ENCODE results near the gene NMNAT2. TPM values are rescaled to one million over a fixed set of nuclear protein-coding genes. Genes with fewer than 3 reads are reported as not detected.

NMNAT2 gene
- total and polyA plus RNA-seq, 4 donors, result 0.10 to 1.1 (median 0.94) TPM

- H3K9me3 ChIP-seq (ENCODE audit: control insufficient read depth in 4 of 4, insufficient read depth in 3 of 4, low read length in 3 of 4), result no peaks in the 10 kb centered on the region
- TF ChIP-seq, protein P1, sequence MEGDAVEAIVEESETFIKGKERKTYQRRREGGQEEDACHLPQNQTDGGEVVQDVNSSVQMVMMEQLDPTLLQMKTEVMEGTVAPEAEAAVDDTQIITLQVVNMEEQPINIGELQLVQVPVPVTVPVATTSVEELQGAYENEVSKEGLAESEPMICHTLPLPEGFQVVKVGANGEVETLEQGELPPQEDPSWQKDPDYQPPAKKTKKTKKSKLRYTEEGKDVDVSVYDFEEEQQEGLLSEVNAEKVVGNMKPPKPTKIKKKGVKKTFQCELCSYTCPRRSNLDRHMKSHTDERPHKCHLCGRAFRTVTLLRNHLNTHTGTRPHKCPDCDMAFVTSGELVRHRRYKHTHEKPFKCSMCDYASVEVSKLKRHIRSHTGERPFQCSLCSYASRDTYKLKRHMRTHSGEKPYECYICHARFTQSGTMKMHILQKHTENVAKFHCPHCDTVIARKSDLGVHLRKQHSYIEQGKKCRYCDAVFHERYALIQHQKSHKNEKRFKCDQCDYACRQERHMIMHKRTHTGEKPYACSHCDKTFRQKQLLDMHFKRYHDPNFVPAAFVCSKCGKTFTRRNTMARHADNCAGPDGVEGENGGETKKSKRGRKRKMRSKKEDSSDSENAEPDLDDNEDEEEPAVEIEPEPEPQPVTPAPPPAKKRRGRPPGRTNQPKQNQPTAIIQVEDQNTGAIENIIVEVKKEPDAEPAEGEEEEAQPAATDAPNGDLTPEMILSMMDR (IDR thresholded peaks at IDR 0.05; ENCODE audit: control extremely low read depth, extremely low read depth), result no peak
- WGBS, 2 donors, result 77 to 91% methylated on average over 4 of the region's 4 CpGs
- no peak for DNase-seq
- no peak overlapping the region for H3K27ac ChIP-seq (ENCODE audit: low read depth in 1 of 2, low read length in 1 of 2)
- H3K4me1 ChIP-seq (ENCODE audit: control insufficient read depth in 5 of 5, insufficient read depth in 5 of 5, low read length in 5 of 5), result peaks cover 0 to 11% (median 6%) of the 10 kb centered on the region in 5 donors
- no peak overlapping the region for H3K4me3 ChIP-seq
- ATAC-seq (ENCODE audit: insufficient read depth, low FRiP score), result no peak
- H3K36me3 ChIP-seq (ENCODE audit: control insufficient read depth in 4 of 4, insufficient read depth in 4 of 4, low read length in 4 of 4), result no peaks in the 10 kb centered on the region
- H3K27me3 ChIP-seq (ENCODE audit: control insufficient read depth in 3 of 3, insufficient read depth in 3 of 3, low read length in 2 of 3), result no peaks in the 10 kb centered on the region
- H3K9ac ChIP-seq (ENCODE audit: insufficient read depth in 1 of 2, low read length in 2 of 2), result no peak overlapping the region
These were observed 99.1 kb downstream of the NMNAT2 start for GRCh38 chr1:183319051-183319450.

DNA sequence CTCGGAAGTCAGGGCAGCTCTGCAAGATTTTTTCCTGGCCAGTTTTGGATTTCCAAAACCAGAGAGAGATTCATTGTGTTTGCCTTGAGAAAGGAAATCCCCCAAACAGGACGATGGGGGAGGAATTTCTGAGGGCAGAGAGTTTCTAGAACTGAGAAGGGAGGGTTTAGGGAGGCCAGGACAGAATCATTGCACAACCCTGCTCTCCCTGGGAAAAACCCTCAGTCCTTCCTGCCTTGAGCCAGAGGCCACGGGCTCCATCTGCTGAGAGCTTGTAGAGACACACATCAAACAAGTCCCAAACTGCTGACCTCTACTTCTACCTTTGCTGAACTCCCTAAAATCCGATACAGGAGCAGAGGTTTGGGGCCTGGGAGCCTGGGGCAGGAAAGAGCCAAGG lies 99.7 kb downstream of the NMNAT2 start:
- H3K4me1 ChIP-seq (ENCODE audit: control insufficient read depth in 5 of 5, insufficient read depth in 5 of 5, low read length in 5 of 5), result peaks cover 0 to 11% (median 6%) of the 10 kb centered on the region in 5 donors
- H3K9ac ChIP-seq (ENCODE audit: insufficient read depth in 1 of 2, low read length in 2 of 2), result no peak overlapping the region

DNA sequence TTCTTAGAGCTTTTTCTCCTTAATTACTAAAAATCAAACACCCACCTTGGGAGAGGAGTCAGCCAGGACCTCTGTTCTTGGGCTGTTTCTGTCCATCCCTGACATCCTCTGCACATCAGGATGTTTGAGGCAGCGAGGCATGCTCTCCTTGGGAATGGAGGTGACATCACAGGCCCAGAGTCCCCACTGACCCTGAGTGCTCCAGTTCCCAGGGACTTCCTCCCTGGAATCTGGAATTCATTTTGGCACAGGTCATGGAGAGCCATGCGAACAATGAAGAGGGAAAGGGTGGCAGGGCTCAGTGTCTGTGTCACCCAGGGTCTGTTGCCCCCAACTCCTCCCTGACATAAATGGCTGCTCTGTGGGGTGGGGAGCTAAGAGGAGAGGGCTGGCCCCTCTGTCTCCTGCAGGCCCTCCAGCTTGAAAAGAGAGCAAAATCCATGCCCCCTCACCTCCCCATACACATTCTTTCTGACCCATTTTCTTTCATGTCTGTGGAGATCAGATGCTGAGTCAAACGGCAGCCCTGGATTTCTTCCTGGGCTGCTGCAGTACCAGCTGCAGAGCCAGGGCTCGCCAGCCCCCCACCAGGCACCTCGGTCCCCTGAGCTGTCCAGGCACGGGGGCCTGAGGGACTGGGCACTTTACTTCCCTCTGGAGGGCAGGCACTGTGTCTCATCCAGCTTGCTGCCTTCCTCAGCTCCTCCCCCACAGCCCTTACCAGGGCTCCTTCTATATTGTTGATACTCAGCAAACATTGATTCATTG lies 102.0 kb downstream of the NMNAT2 start:
- ATAC-seq (ENCODE audit: insufficient read depth, low FRiP score), result no peak
- no peak overlapping the region for H3K9ac ChIP-seq (ENCODE audit: insufficient read depth in 1 of 2, low read length in 2 of 2)
- TF ChIP-seq, protein P1 (IDR thresholded peaks at IDR 0.05; ENCODE audit: control extremely low read depth, extremely low read depth), result no peak
- WGBS, 2 donors, result 77 to 83% methylated on average over 6 of the region's 6 CpGs
- H3K27me3 ChIP-seq (ENCODE audit: control insufficient read depth in 3 of 3, insufficient read depth in 3 of 3, low read length in 2 of 3), result no peaks in the 10 kb centered on the region
- no peak for DNase-seq
- H3K27ac ChIP-seq (ENCODE audit: low read depth in 1 of 2, low read length in 1 of 2), result no peak overlapping the region
- no peaks in the 10 kb centered on the region for H3K9me3 ChIP-seq (ENCODE audit: control insufficient read depth in 4 of 4, insufficient read depth in 3 of 4, low read length in 3 of 4)
- no peak overlapping the region for H3K4me3 ChIP-seq
- H3K4me1 ChIP-seq (ENCODE audit: control insufficient read depth in 5 of 5, insufficient read depth in 5 of 5, low read length in 5 of 5), result peaks cover 0 to 14% (median 6%) of the 10 kb centered on the region in 5 donors
- H3K36me3 ChIP-seq (ENCODE audit: control insufficient read depth in 4 of 4, insufficient read depth in 4 of 4, low read length in 4 of 4), result no peaks in the 10 kb centered on the region

More for the DNA sequence above, 99.7 kb downstream of the NMNAT2 start:
- peak; percentile 83 to 95 (median 88) for DNase-seq
- ATAC-seq (ENCODE audit: insufficient read depth, low FRiP score), result peak; percentile 90
- Histone ChIP-seq H3K36me3 (ENCODE audit: control insufficient read depth in 4 of 4, insufficient read depth in 4 of 4, low read length in 4 of 4) (no peaks in the 10 kb centered on the region), H3K27ac (ENCODE audit: low read depth in 1 of 2, low read length in 1 of 2) (peak overlapping the region; percentile 21 to 29), H3K9me3 (ENCODE audit: control insufficient read depth in 4 of 4, insufficient read depth in 3 of 4, low read length in 3 of 4) (no peaks in the 10 kb centered on the region), H3K4me3 (no peak overlapping the region), H3K27me3 (ENCODE audit: control insufficient read depth in 3 of 3, insufficient read depth in 3 of 3, low read length in 2 of 3) (no peaks in the 10 kb centered on the region)
- TF ChIP-seq, protein P1 (IDR thresholded peaks at IDR 0.05; ENCODE audit: control extremely low read depth, extremely low read depth), result no peak
- WGBS, 2 donors, result 30 to 45% methylated on average over 4 of the region's 4 CpGs

Measured in lung (tissue), 12 donors.